ENCODE measurements around the gene C1orf115.
A peak's percentile ranks its signal among the peaks of the same experiment; 100 is the strongest.

C1orf115 gene

GRCh38 chr1:220726634-220727033 is 36.5 kb downstream of the C1orf115 start:
- no peaks in the 10 kb centered on the region for H3K27me3 ChIP-seq (ENCODE audit: low read depth, low read length)
- H3K4me3 ChIP-seq (ENCODE audit: low read length) = no peak overlapping the region
- 0 out of 2 replicates have a peak overlapping the region, but pooled peaks have one; percentile 7 for H2AFZ ChIP-seq (ENCODE audit: low read depth, low read length)
- no peaks in the 10 kb centered on the region for H3K79me2 ChIP-seq (ENCODE audit: low read length)
- no peak overlapping the region for H3K27ac ChIP-seq (ENCODE audit: low read length)
- TF ChIP-seq CTCF (IDR thresholded peaks at IDR 0.05; ENCODE audit: low read depth, low read length) (peak; percentile 3; the same call in 1 of the 2 replicates), EZH2phosphoT487 (IDR thresholded peaks at IDR 0.05; ENCODE audit: low read depth) (no peak)
- H3K4me2 ChIP-seq (ENCODE audit: low read length) = no peak overlapping the region
- no peaks in the 10 kb centered on the region for H3K36me3 ChIP-seq (replicated peaks; ENCODE audit: low read depth, low read length)
- no peaks in the 10 kb centered on the region; the same call in 1 of the 2 replicates for H3K4me1 ChIP-seq (ENCODE audit: low read length)
- no peaks in the 10 kb centered on the region for H4K20me1 ChIP-seq (ENCODE audit: insufficient read depth, low read length)
- H3K9me3 ChIP-seq (ENCODE audit: insufficient read depth, low read length) = no peaks in the 10 kb centered on the region
- no peak overlapping the region for H3K9ac ChIP-seq (ENCODE audit: low read length)

GRCh38 chr1:220727519-220727918 is 37.4 kb downstream of the C1orf115 start:
- Histone ChIP-seq H3K36me3 (replicated peaks; ENCODE audit: low read depth, low read length) (no peaks in the 10 kb centered on the region), H3K27ac (ENCODE audit: low read length) (no peak overlapping the region), H3K4me1 (ENCODE audit: low read length) (peaks cover under 1% of the 10 kb centered on the region), H3K4me3 (ENCODE audit: low read length) (no peak overlapping the region), H3K9ac (ENCODE audit: low read length) (no peak overlapping the region), H3K4me2 (ENCODE audit: low read length) (no peak overlapping the region), H3K79me2 (ENCODE audit: low read length) (no peaks in the 10 kb centered on the region), H3K9me3 (ENCODE audit: insufficient read depth, low read length) (no peaks in the 10 kb centered on the region), H4K20me1 (ENCODE audit: insufficient read depth, low read length) (no peaks in the 10 kb centered on the region), H3K27me3 (ENCODE audit: low read depth, low read length) (no peaks in the 10 kb centered on the region), H2AFZ (ENCODE audit: low read depth, low read length) (no peak overlapping the region)
- TF ChIP-seq EZH2phosphoT487 (IDR thresholded peaks at IDR 0.05; ENCODE audit: low read depth) = no peak
- no peak for TF ChIP-seq CTCF (IDR thresholded peaks at IDR 0.05; ENCODE audit: low read depth, low read length)

GRCh38 chr1:220730486-220730885 is 40.3 kb downstream of the C1orf115 start:
- no peak overlapping the region for H3K27ac ChIP-seq (ENCODE audit: low read length)
- no peaks in the 10 kb centered on the region for H3K27me3 ChIP-seq (ENCODE audit: low read depth, low read length)
- no peaks in the 10 kb centered on the region for H4K20me1 ChIP-seq (ENCODE audit: insufficient read depth, low read length)
- H3K36me3 ChIP-seq (replicated peaks; ENCODE audit: low read depth, low read length) = no peaks in the 10 kb centered on the region
- no peak overlapping the region for H3K4me3 ChIP-seq (ENCODE audit: low read length)
- TF ChIP-seq EZH2phosphoT487 (IDR thresholded peaks at IDR 0.05; ENCODE audit: low read depth) = no peak
- no peak overlapping the region for H3K4me2 ChIP-seq (ENCODE audit: low read length)
- H3K79me2 ChIP-seq (ENCODE audit: low read length) = no peaks in the 10 kb centered on the region
- no peak overlapping the region for H2AFZ ChIP-seq (ENCODE audit: low read depth, low read length)
- H3K9me3 ChIP-seq (ENCODE audit: insufficient read depth, low read length) = no peaks in the 10 kb centered on the region
- H3K4me1 ChIP-seq (ENCODE audit: low read length) = peaks cover 12% of the 10 kb centered on the region
- H3K9ac ChIP-seq (ENCODE audit: low read length) = no peak overlapping the region

GRCh38 chr1:220732137-220732536 is 42.0 kb downstream of the C1orf115 start:
- H3K4me1 ChIP-seq (ENCODE audit: low read length) = peaks cover 12% of the 10 kb centered on the region
- peak overlapping the region; percentile 91 for H2AFZ ChIP-seq (ENCODE audit: low read depth, low read length)
- H3K4me3 ChIP-seq (ENCODE audit: low read length) = no peak overlapping the region
- TF ChIP-seq EZH2phosphoT487 (IDR thresholded peaks at IDR 0.05; ENCODE audit: low read depth) (no peak), CTCF (IDR thresholded peaks at IDR 0.05; ENCODE audit: low read depth, low read length) (no peak)
- no peaks in the 10 kb centered on the region for H3K9me3 ChIP-seq (ENCODE audit: insufficient read depth, low read length)
- H4K20me1 ChIP-seq (ENCODE audit: insufficient read depth, low read length) = no peaks in the 10 kb centered on the region
- no peaks in the 10 kb centered on the region for H3K36me3 ChIP-seq (replicated peaks; ENCODE audit: low read depth, low read length)
- H3K79me2 ChIP-seq (ENCODE audit: low read length) = no peaks in the 10 kb centered on the region
- H3K27ac ChIP-seq (ENCODE audit: low read length) = no peak overlapping the region
- H3K27me3 ChIP-seq (ENCODE audit: low read depth, low read length) = no peaks in the 10 kb centered on the region
- H3K9ac ChIP-seq (ENCODE audit: low read length) = no peak overlapping the region
- no peak overlapping the region for H3K4me2 ChIP-seq (ENCODE audit: low read length)
